SU-DHL-6 (cell line): ENCODE data around the gene MFSD11.
"Not testable (repeated sequence)": the region's sequence is repeated elsewhere in the genome, so short reads cannot be mapped to it uniquely, and the experiment has no call there.

ENCODE experiments used
- H2AFZ ChIP-seq: fragments of 200-600 bp; sonication (generic); 2 replicates; pipeline ENCODE4 v1.6.1; 2014; ENCODE audit warnings: low read depth, mild to moderate bottlenecking, moderate library complexity, mixed read lengths, antibody characterized with exemption, low read length; ENCODE audit not compliant: severe bottlenecking
- H3F3A ChIP-seq: fragments of 200-600 bp; shearing (Covaris generic); 2 replicates; pipeline ENCODE4 v1.6.0; 2016; ENCODE audit warnings: antibody characterized with exemption, mild to moderate bottlenecking; ENCODE audit not compliant: insufficient read depth
- H3K27ac ChIP-seq: fragments of 200-600 bp; sonication (generic); 2 replicates; pipeline ENCODE4 v1.5.1; 2016; ENCODE audit warnings: low read depth, mild to moderate bottlenecking, low read length, moderate library complexity, mixed read lengths
- H3K27me3 ChIP-seq: fragments of 200-600 bp; sonication (generic), shearing (Covaris generic); 2 replicates; pipeline ENCODE4 v1.6.0; 2014; ENCODE audit warnings: mild to moderate bottlenecking, low read length
- H3K36me3 ChIP-seq: fragments of 200-600 bp; sonication (generic); 2 replicates; pipeline ENCODE4 v1.6.1; 2014; ENCODE audit warnings: mild to moderate bottlenecking, low read length, mixed read lengths
- H3K4me2 ChIP-seq: fragments of 300-600, 200-600 bp; shearing (Covaris generic), sonication (generic); 2 replicates; pipeline ENCODE4 v1.6.0; 2014; ENCODE audit warnings: low read length, low read depth, mild to moderate bottlenecking; ENCODE audit not compliant: poor library complexity, severe bottlenecking
- H3K4me3 ChIP-seq: fragments of 200-600 bp; sonication (generic); 2 replicates; pipeline ENCODE4 v1.5.1; 2014; ENCODE audit warnings: antibody characterized with exemption, low read length, mild to moderate bottlenecking, mixed read lengths; ENCODE audit not compliant: insufficient read depth, poor library complexity, severe bottlenecking
- H3K79me2 ChIP-seq: fragments of 200-600 bp; sonication (generic); 2 replicates; pipeline ENCODE4 v1.6.1; 2014; ENCODE audit warnings: mild to moderate bottlenecking, low read length, moderate library complexity; ENCODE audit not compliant: insufficient read depth
- H3K9ac ChIP-seq: fragments of 200-600 bp; sonication (generic); 2 replicates; pipeline ENCODE4 v1.7.0; 2014; ENCODE audit warnings: mild to moderate bottlenecking, low read length
- H3K9me2 ChIP-seq: fragments of 200-600 bp; sonication (generic); replicated peaks from 2 replicates; pipeline ENCODE4 v1.6.1; 2014; ENCODE audit warnings: low read length; ENCODE audit not compliant: insufficient read depth
- H3K9me3 ChIP-seq: fragments of 200-600 bp; sonication (generic); 2 replicates; pipeline ENCODE4 v1.6.1; 2014; ENCODE audit warnings: low read length, mixed read lengths; ENCODE audit not compliant: insufficient read depth
- H4K20me1 ChIP-seq: fragments of 200-600 bp; sonication (generic); 2 replicates; pipeline ENCODE4 v1.6.1; 2014; ENCODE audit warnings: low read depth, mild to moderate bottlenecking, antibody characterized with exemption, low read length, moderate library complexity, mixed read lengths
- CTCF ChIP-seq: fragments of 200-600 bp; sonication (generic); IDR thresholded peaks from one replicate; pipeline ENCODE4 v1.5.1; 2017; ENCODE audit warnings: antibody characterized with exemption, mild to moderate bottlenecking, low read length, moderate library complexity; ENCODE audit not compliant: insufficient read depth, poor library complexity, severe bottlenecking
- EZH2phosphoT487 ChIP-seq: fragments of 200-600 bp; sonication (generic), shearing (Covaris generic); conservative IDR thresholded peaks from 2 replicates; pipeline ENCODE4 v1.6.1; 2018; ENCODE audit warnings: mild to moderate bottlenecking, antibody characterized with exemption, low read length, moderate library complexity, mixed read lengths

The MFSD11 gene

GRCh38 chr17:76797241-76797840, 59.4 kb downstream of the MFSD11 start:
- no peak overlapping the region for H3K27ac ChIP-seq
- H3K4me2 ChIP-seq, result no peak overlapping the region
- TF ChIP-seq EZH2phosphoT487, result no peak
- TF ChIP-seq CTCF, result no peak
- no peaks in the 10 kb centered on the region for H3F3A ChIP-seq
- no peaks in the 10 kb centered on the region for H3K9me2 ChIP-seq
- H3K27me3 ChIP-seq, result no peaks in the 10 kb centered on the region
- no peaks in the 10 kb centered on the region for H3K79me2 ChIP-seq
- no peak overlapping the region for H3K9ac ChIP-seq
- no peaks in the 10 kb centered on the region for H3K36me3 ChIP-seq
- H3K9me3 ChIP-seq, result no peaks in the 10 kb centered on the region
- H2AFZ ChIP-seq, result no peak overlapping the region
- no peak overlapping the region for H3K4me3 ChIP-seq
- H4K20me1 ChIP-seq, result no peaks in the 10 kb centered on the region

- Histone ChIP-seq H3K27ac (no peak overlapping the region), H2AFZ (no peak overlapping the region), H3K9me2 (no peaks in the 10 kb centered on the region), H3K79me2 (no peaks in the 10 kb centered on the region), H3K4me3 (no peak overlapping the region), H3K27me3 (no peaks in the 10 kb centered on the region), H3K9me3 (no peaks in the 10 kb centered on the region), H3K9ac (no peak overlapping the region), H4K20me1 (no peaks in the 10 kb centered on the region), H3F3A (no peaks in the 10 kb centered on the region), H3K36me3 (no peaks in the 10 kb centered on the region), H3K4me2 (no peak overlapping the region)
- TF ChIP-seq EZH2phosphoT487 (no peak), CTCF (no peak)
Observed at GRCh38 chr17:76801706-76802105, 63.8 kb downstream of the MFSD11 start.

- H4K20me1 ChIP-seq, result no peaks in the 10 kb centered on the region
- no peak overlapping the region for H3K4me3 ChIP-seq
- no peak overlapping the region for H3K9ac ChIP-seq
- H3K9me3 ChIP-seq, result no peaks in the 10 kb centered on the region
- H3K9me2 ChIP-seq, result no peaks in the 10 kb centered on the region
- H3K4me2 ChIP-seq, result no peak overlapping the region
- H3K27ac ChIP-seq, result no peak overlapping the region
- no peaks in the 10 kb centered on the region for H3F3A ChIP-seq
- H3K79me2 ChIP-seq, result no peaks in the 10 kb centered on the region
- TF ChIP-seq EZH2phosphoT487, result no peak
- no peak for TF ChIP-seq CTCF
- H3K27me3 ChIP-seq, result no peaks in the 10 kb centered on the region
- H2AFZ ChIP-seq, result no peak overlapping the region
- H3K36me3 ChIP-seq, result no peaks in the 10 kb centered on the region
Observed at GRCh38 chr17:76805319-76805718, 67.4 kb downstream of the MFSD11 start.

- H3K4me2 ChIP-seq, H3K4me3 ChIP-seq, H4K20me1 ChIP-seq, H3K9ac ChIP-seq, H3K27ac ChIP-seq, H3K27me3 ChIP-seq, H3F3A ChIP-seq, H3K9me2 ChIP-seq, H2AFZ ChIP-seq, H3K36me3 ChIP-seq, H3K79me2 ChIP-seq, H3K9me3 ChIP-seq: not testable (repeated sequence)
Observed at GRCh38 chr17:76806151-76806550, 68.2 kb downstream of the MFSD11 start.

GRCh38 chr17:76806767-76807166, 68.8 kb downstream of the MFSD11 start:
- H3K36me3 ChIP-seq, H3K9ac ChIP-seq, H3F3A ChIP-seq, H3K27me3 ChIP-seq, H3K79me2 ChIP-seq, H3K9me2 ChIP-seq, H2AFZ ChIP-seq, H3K4me3 ChIP-seq, H3K9me3 ChIP-seq, H3K4me2 ChIP-seq, H4K20me1 ChIP-seq, H3K27ac ChIP-seq: not testable (repeated sequence)
